ENCODE results near the gene UBIAD1.

UBIAD1 gene

GRCh38 chr1:11308699-11309224, 35.8 kb downstream of the UBIAD1 start:
- no peaks in the 10 kb centered on the region for H3K27me3 ChIP-seq
- no peak overlapping the region for H3K4me3 ChIP-seq
- DNase-seq = no peak
- no peaks in the 10 kb centered on the region for H3K4me1 ChIP-seq
- H3K27ac ChIP-seq = no peak overlapping the region
- no peak for TF ChIP-seq CTCF (IDR thresholded peaks at IDR 0.05)
- H3K9me3 ChIP-seq = no peaks in the 10 kb centered on the region
- H3K36me3 ChIP-seq = no peaks in the 10 kb centered on the region
- intact Hi-C loops (cut with DNase I; ENCODE audit: low total_unique reads) = no loop called here

- intact Hi-C loops (cut with DNase I; ENCODE audit: low total_unique reads) = no loop called here
- no peak for TF ChIP-seq CTCF (IDR thresholded peaks at IDR 0.05)
Observed at GRCh38 chr1:11309385-11309784, 36.4 kb downstream of the UBIAD1 start.

GRCh38 chr1:11311816-11312755, 39.1 kb downstream of the UBIAD1 start:
- no peaks in the 10 kb centered on the region for H3K36me3 ChIP-seq
- H3K27ac ChIP-seq = no peak overlapping the region

More at GRCh38 chr1:11309385-11309784, 36.4 kb downstream of the UBIAD1 start:
- H3K9me3 ChIP-seq = no peaks in the 10 kb centered on the region
- no peaks in the 10 kb centered on the region for H3K27me3 ChIP-seq
- H3K36me3 ChIP-seq = no peaks in the 10 kb centered on the region
- H3K27ac ChIP-seq = no peak overlapping the region
- H3K4me1 ChIP-seq = no peaks in the 10 kb centered on the region
- no peak for DNase-seq
- no peak overlapping the region for H3K4me3 ChIP-seq

GRCh38 chr1:11314959-11315358, 42.0 kb downstream of the UBIAD1 start:
- no peak for DNase-seq

More at GRCh38 chr1:11311816-11312755, 39.1 kb downstream of the UBIAD1 start:
- no peaks in the 10 kb centered on the region for H3K27me3 ChIP-seq
- H3K9me3 ChIP-seq = no peaks in the 10 kb centered on the region
- TF ChIP-seq CTCF (IDR thresholded peaks at IDR 0.05) = no peak
- intact Hi-C loops (cut with DNase I; ENCODE audit: low total_unique reads) = no loop called here
- H3K4me1 ChIP-seq = no peaks in the 10 kb centered on the region
- no peak overlapping the region for H3K4me3 ChIP-seq
- no peak for DNase-seq

GRCh38 chr1:11316701-11317100, 43.7 kb downstream of the UBIAD1 start:
- Histone ChIP-seq H3K36me3 (no peaks in the 10 kb centered on the region), H3K9me3 (no peaks in the 10 kb centered on the region), H3K4me1 (no peaks in the 10 kb centered on the region), H3K27ac (no peak overlapping the region), H3K27me3 (peaks cover 0 to 37% of the 10 kb centered on the region in 2 donors), H3K4me3 (no peak overlapping the region)
- intact Hi-C loops (cut with DNase I; ENCODE audit: low total_unique reads) = no loop called here
- TF ChIP-seq CTCF (IDR thresholded peaks at IDR 0.05) = no peak
- DNase-seq = no peak

More at GRCh38 chr1:11314959-11315358, 42.0 kb downstream of the UBIAD1 start:
- no peak overlapping the region for H3K27ac ChIP-seq
- H3K4me1 ChIP-seq = no peaks in the 10 kb centered on the region
- TF ChIP-seq CTCF (IDR thresholded peaks at IDR 0.05) = no peak
- H3K4me3 ChIP-seq = no peak overlapping the region
- no peaks in the 10 kb centered on the region for H3K9me3 ChIP-seq
- intact Hi-C loops (cut with DNase I; ENCODE audit: low total_unique reads) = no loop called here
- H3K36me3 ChIP-seq = no peaks in the 10 kb centered on the region
- peaks cover 0 to 21% of the 10 kb centered on the region in 2 donors for H3K27me3 ChIP-seq

All from tibial artery (tissue), 4 donors.